Bronchial epithelial cell (primary cell): ENCODE data around the gene LNP1. TPM values are rescaled to one million over a fixed set of nuclear protein-coding genes. Genes with fewer than 3 reads are reported as not detected.
A peak's percentile ranks its signal among the peaks of the same experiment; 100 is the strongest.

Experiments
- DNase-seq: peaks from one replicate; pipeline ENCODE4 v3.0.0-alpha.2; 2010; ENCODE audit warnings: low read depth
- FAIRE-seq: peaks from 2 replicates; lab custom pipeline; 2011; peaks lifted over from hg19 to GRCh38; lab: Jason Lieb, UNC
- H3K27me3 ChIP-seq: 2 replicates; pipeline ENCODE4 v1.5.1; 2011; ENCODE audit warnings: low read length; ENCODE audit not compliant: control insufficient read depth, insufficient read depth
- H3K36me3 ChIP-seq: 2 replicates; pipeline ENCODE4 v1.5.1; 2011; ENCODE audit warnings: low read length; ENCODE audit not compliant: control insufficient read depth, insufficient read depth
- H3K4me3 ChIP-seq: 2 replicates; pipeline ENCODE4 v1.5.1; 2011; ENCODE audit warnings: mild to moderate bottlenecking, low read depth, low read length, control low read depth
- CTCF ChIP-seq: IDR thresholded peaks from 2 replicates; pipeline ENCODE4 v1.5.1; 2011; ENCODE audit warnings: mild to moderate bottlenecking, moderate library complexity, low read length, control low read depth, inconsistent platforms; ENCODE audit not compliant: insufficient read depth, severe bottlenecking
- total RNA-seq: library from RNA; depleted of rRNA; stranded (reverse); fragments of >200 nt; gene quantifications from 2 replicates; pipeline ENCODE4 v1.2.1, GENCODE V29; 2014

Gene LNP1
- total RNA-seq, 1 donor from 2014 or later, result 1.1 TPM

GRCh38 chr3:100426067-100426682 lies 24.8 kb downstream of the LNP1 start:
- DNase-seq (no peak), FAIRE-seq (peak; percentile 60)
- H3K4me3 ChIP-seq, result no peak overlapping the region
- no peak for TF ChIP-seq CTCF
- H3K27me3 ChIP-seq, result no peaks in the 10 kb centered on the region
- H3K36me3 ChIP-seq, result no peaks in the 10 kb centered on the region

GRCh38 chr3:100427699-100428098 lies 26.4 kb downstream of the LNP1 start:
- H3K36me3 ChIP-seq, result no peaks in the 10 kb centered on the region
- FAIRE-seq (no peak), DNase-seq (no peak)
- TF ChIP-seq CTCF, result no peak
- H3K4me3 ChIP-seq, result no peak overlapping the region
- H3K27me3 ChIP-seq, result no peaks in the 10 kb centered on the region

GRCh38 chr3:100429187-100429716 lies 27.9 kb downstream of the LNP1 start:
- Histone ChIP-seq H3K4me3 (no peak overlapping the region), H3K27me3 (no peaks in the 10 kb centered on the region), H3K36me3 (no peaks in the 10 kb centered on the region)
- DNase-seq (no peak), FAIRE-seq (no peak)
- TF ChIP-seq CTCF, result no peak

- no peaks in the 10 kb centered on the region for H3K27me3 ChIP-seq
- FAIRE-seq, result peak; percentile 13
These were observed 35.6 kb downstream of the LNP1 start for GRCh38 chr3:100436951-100437350.

GRCh38 chr3:100437721-100438622 lies 36.6 kb downstream of the LNP1 start:
- no peak overlapping the region for H3K4me3 ChIP-seq
- DNase-seq (peak; percentile 34), FAIRE-seq (no peak)
- no peaks in the 10 kb centered on the region for H3K36me3 ChIP-seq
- no peak for TF ChIP-seq CTCF
- no peaks in the 10 kb centered on the region for H3K27me3 ChIP-seq

More at GRCh38 chr3:100436951-100437350, 35.6 kb downstream of the LNP1 start:
- no peak overlapping the region for H3K4me3 ChIP-seq
- no peaks in the 10 kb centered on the region for H3K36me3 ChIP-seq
- DNase-seq, result no peak
- TF ChIP-seq CTCF, result no peak
